Measurements from ENCODE around the gene GSTK1.
"Not testable (repeated sequence)": the region's sequence is repeated elsewhere in the genome, so short reads cannot be mapped to it uniquely, and the experiment has no call there.

The GSTK1 gene

GRCh38 chr7:143269251-143269650, 6.0 kb downstream of the GSTK1 start:
- no peak for DNase-seq (ENCODE audit: low read depth, low spot score)

DNA sequence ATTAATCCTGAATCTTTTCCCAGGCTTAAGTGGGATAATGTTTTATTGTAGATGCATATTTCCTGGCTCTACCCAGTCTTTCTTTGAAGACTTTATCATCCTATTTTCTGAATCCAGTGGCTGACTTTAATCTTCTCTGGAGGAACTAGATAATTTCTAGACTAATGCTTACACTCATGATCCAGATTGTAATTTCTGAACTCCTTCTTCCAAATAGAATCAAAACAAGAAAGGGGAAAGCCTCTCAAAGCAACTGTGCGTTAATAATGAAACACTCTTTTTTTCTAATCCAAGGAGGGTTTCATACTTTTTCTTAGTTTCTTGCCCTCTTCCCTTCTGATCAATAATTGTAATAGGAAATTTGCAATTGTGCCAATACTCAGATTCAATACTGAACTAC, 8.0 kb downstream of the GSTK1 start:
- DNase-seq (ENCODE audit: low read depth, low spot score): no peak

DNA sequence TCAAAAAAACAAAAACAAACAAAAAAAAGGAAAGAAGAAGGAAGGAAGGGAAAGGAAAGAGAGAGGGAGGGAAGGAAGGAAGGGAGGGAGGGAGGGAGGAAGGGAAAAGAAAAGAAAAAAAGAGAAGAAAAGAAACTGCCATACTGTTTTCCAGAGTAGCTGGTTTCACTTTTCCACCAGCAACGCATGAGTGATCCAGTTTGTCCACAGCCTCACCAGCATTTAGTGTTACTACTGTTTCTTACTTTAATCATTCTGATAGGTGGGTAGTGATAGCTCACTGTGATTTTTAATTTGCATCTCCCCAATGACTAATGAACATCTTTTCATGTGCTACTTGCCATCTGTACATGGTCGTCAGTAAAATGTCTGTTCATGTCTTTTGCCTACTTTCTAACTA, 9.6 kb downstream of the GSTK1 start:
- no peak for DNase-seq (ENCODE audit: low read depth, low spot score)

GRCh38 chr7:143279186-143280098, 16.2 kb downstream of the GSTK1 start:
- no peak for DNase-seq (ENCODE audit: low read depth, low spot score)

GRCh38 chr7:143280160-143280559, 16.9 kb downstream of the GSTK1 start:
- DNase-seq (ENCODE audit: low read depth, low spot score): no peak

GRCh38 chr7:143280566-143280965, 17.3 kb downstream of the GSTK1 start:
- DNase-seq (ENCODE audit: low read depth, low spot score): no peak

DNA sequence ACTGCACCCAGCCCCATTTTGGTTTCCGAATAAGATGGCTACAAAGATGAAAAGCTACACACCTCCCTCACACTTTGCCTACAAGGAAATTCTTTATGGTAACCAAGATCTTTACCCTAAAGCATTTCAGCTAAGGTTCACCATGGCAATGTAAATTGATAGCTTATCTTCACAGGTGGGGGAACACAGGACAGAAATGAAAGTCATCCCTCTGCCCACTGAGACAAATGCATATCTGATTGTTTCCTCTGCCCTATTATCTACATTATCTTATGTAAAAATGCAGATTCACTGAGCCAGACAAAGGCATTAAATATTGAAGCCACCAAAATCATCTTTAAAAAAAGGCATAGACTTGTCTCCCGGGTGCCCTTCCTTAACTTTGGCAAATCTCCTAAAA, 18.3 kb downstream of the GSTK1 start:
- DNase-seq (ENCODE audit: low read depth, low spot score): no peak

- DNase-seq (ENCODE audit: low read depth, low spot score): no peak
Observed at GRCh38 chr7:143282124-143282523, 18.9 kb downstream of the GSTK1 start.

DNA sequence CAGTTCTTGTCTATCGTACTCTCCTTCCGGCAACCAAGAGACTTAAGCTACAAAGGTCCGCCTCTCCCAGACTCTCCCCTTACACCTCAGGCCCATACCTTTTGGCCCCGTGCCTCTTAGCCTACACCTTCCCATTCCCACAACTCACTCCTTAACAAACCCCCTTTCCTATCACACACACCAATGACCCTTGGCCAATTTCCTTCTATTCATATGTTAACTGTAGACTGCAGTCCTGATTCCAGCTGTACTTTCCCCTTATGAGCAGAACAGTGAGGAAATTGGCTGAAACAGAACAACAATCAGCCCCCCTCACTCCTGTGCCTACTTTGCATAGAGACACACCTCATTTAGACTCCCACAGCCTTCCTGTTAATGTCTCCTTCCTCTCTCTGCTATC, 20.1 kb downstream of the GSTK1 start:
- no peak for DNase-seq (ENCODE audit: low read depth, low spot score)

DNA sequence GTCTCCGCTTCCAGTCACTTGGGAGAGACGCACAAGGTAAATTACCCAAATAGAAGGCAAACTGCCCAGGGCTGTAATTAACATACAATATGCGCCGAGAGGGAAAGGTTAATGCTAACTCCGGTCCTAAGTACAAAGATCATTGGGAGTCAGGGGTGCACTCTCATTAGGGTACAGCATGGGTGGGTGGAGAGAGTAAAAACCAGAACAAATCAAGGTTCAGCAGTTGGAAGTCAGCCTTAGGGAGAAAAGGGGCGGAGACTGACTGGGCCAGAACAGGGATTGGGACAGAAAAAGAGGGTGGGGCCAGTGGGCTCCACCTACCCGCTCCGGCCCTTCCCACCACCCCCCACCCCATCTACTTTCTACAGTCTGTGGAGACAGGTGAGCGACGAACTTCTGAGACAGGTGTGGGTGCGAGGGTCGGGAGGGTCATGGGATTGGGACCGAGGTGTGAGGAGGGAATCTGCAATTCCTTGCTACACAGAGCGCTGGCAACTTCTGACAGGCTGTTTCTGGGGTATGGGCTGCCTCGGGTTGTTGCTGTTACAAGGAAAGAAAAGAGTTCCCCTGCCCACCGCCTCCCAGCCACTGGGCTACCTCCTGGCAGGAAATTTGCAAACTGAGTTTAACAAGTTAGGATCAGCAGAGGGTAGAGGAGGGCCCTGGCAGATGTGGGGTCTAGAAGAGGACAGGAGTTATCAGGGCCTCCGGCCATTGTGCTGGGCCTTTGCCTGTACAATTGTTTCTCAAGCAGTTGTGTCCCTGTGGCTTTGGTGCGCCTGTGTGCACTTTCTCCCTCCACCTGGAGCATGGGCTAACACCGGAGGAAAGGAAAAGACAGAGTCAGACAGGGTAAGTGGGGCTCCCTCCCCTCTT, 21.6 kb downstream of the GSTK1 start, which contains the start of gene TMEM139:
TSS of gene TMEM139 (plus strand) at position 368 of the 879 bp plus-strand sequence. CDS start 1,000 bp downstream, outside the sequence.
- DNase-seq (ENCODE audit: low read depth, low spot score): no peak

- no peak for DNase-seq (ENCODE audit: low read depth, low spot score)
Observed at GRCh38 chr7:143285470-143285778, 22.2 kb downstream of the GSTK1 start.

- no peak for DNase-seq (ENCODE audit: low read depth, low spot score)
Observed at GRCh38 chr7:143285806-143286521, 22.7 kb downstream of the GSTK1 start.

- DNase-seq (ENCODE audit: low read depth, low spot score): no peak
Observed at GRCh38 chr7:143286522-143286890, 23.3 kb downstream of the GSTK1 start.

GRCh38 chr7:143287339-143287934, 24.2 kb downstream of the GSTK1 start:
- no peak for DNase-seq (ENCODE audit: low read depth, low spot score)

DNA sequence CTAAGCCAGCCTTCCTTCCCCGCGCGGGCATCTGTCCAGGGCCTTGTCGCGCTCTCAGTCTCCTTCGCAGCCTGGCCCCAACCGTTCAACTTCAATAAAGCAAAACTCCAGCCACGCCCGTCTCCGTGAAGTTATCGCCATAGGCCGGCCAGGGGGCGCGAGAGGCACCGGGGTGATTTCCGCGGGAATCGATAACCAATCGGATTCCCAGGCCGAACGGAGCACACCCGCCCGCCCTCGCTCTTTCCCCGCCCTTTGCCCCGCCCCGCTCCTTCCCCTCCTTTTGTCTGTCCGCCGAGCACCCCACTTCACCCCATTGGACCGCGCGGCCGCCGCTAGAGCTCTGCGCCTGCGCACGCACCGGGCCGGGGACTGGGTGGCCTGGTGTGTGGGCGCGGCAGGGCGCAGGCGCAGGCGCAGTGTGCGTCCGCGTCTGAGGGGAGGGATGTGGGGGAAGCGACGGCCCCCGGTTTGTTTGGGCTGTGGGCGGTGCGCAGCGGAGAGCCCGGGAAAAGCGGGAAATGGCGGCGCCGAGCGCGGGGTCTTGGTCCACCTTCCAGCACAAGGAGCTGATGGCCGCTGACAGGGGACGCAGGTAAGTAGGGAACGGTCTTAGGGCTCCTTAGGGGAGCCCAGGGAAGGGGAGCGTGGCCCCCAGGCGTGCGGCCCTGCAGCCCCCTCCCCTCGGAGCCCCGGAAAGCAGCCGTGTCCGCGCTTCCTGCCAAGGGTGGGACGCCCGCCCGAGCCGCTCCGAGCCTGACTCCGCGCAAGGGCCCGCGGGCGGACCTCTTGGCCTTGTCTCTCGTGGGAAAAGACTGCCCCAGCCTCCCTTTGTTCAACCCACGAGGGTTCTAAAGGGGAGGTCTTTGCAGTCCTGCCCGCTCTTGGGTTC, 24.9 kb downstream of the GSTK1 start, which contains the start of gene CASP2:
TSS of gene CASP2 (plus strand) at position 417 of the 892 bp plus-strand sequence. CDS start at position 522, 105 bp downstream.
- DNase-seq (ENCODE audit: low read depth, low spot score): peak; percentile 94

DNA sequence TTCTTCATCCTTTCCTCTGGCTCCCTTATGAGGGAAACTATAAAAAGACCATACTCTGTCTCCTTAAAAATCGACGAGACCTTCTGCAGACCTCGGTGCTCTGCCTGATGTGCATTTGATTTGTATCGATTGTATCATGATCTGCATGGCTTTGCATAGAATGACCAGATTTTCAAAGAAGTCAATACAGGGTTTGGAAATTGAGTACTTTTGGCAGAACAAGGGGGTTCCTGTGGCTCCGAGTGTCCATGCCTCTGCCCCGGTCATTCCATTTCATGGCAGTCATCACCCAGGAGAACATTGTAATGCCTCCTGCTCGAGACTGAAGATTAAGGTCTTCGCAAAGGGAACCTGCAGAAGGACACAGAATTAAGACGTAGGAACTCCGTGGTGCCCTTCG, 25.6 kb downstream of the GSTK1 start:
- DNase-seq (ENCODE audit: low read depth, low spot score): no peak

DNA sequence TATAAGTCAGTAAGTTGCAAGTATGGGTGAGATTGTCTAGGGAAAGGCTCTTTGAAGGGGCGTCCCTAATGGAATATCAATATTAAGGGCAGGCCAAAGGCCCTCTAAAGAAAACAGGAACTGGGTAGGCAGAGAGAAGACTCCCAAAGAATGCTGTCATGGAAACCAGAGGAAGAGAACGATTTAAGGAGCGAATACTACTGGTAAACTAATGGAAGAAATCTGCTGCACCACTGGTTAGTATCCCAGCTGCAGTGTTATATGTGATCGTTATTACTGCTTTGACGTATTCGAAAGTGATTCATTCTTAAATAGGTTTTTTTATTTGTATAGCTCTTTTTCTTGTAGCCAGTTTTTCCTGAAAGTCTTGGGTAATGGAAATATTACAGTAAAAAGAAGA, 26.2 kb downstream of the GSTK1 start:
- DNase-seq (ENCODE audit: low read depth, low spot score): no peak

DNA sequence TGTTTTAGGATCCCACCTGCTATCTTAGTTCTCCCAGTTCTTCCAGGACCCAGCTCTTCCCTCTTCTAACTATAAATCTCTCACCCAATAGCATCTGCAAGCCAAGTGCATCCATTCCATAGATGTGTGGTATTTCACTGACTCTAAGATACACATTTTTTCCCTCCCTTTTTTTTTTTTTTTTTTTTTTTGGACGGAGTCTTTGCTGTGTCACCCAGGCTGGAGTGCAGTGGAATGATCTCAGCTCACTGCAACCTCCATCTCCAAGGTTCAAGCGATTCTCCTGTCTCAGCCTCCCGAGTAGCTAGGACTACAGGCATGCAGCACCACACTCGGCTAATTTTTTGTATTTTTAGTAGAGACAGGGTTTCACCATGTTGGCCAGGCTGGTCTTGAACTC, 26.6 kb downstream of the GSTK1 start:
- DNase-seq (ENCODE audit: low read depth, low spot score): not testable (repeated sequence)

DNA sequence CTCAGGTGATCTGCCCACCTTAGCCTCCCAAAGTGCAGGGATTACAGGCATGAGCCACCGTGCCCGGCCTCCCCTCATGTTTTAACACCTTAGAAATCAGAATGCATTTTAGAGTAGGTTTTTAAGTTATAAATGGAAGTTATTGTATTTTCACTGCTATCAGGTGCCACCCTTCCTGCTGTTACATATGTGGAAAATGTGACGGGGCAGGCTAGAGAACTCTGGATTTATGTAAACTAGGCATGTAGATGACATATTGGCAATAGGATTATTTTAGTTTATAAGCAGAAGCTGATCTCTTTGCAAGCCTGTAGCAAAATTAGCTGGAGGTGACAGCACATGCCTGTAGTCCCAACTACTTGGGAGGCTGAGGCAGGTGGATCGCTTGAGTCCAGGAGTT, 27.1 kb downstream of the GSTK1 start:
- DNase-seq (ENCODE audit: low read depth, low spot score): no peak

DNA sequence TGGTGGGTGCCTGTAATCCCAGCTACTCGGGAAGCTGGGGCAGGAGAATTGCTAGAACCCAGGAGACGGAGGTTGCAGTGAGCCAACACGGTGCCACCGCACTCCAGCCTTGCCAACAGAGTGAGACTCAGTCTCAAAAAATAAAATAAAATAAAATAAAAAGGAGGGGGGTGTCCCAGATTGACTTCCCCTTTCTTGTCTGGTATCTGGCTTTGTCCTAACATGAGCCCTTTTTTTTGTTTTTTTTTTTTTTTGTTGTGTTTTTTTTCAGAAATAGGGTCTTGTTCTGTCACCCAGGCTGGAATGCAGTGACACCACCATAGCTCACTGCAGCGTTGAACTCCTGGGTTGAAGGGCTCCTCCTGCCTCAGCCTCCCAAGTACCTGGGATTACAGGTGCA, 29.6 kb downstream of the GSTK1 start:
- DNase-seq (ENCODE audit: low read depth, low spot score): no peak

Data from brain pericyte (primary cell).